B cell (primary cell): ENCODE measurements around the gene ACTMAP.

Source experiments
- CTCF ChIP-seq: fragments of 200-600 bp; IDR thresholded peaks from one replicate; pipeline ENCODE4 v1.8.0; 2022; ENCODE audit warnings: antibody characterized with exemption, mild to moderate bottlenecking
- EZH2 ChIP-seq: IDR thresholded peaks from 2 replicates; pipeline ENCODE4 v1.6.1; 2012; ENCODE audit warnings: borderline replicate concordance, low read depth, mild to moderate bottlenecking, moderate library complexity, low read length; ENCODE audit not compliant: insufficient read depth, poor library complexity, severe bottlenecking

- no peak for TF ChIP-seq CTCF
- TF ChIP-seq EZH2, result no peak
Measured at GRCh38 chr19:40763526-40763925, 13.2 kb upstream of the ACTMAP start.
